ENCODE results near the gene CYP19A1. TPM values are rescaled to one million over a fixed set of nuclear protein-coding genes. Genes with fewer than 3 reads are reported as not detected.
A peak's percentile ranks its signal among the peaks of the same experiment; 100 is the strongest.

Gene CYP19A1
- total and polyA plus RNA-seq, 8 donors: 0.18 to 2.7 (median 0.35) TPM; not detected in 5

- peaks cover 0 to 26% (median 18%) of the 10 kb centered on the region in 3 donors for H3K27me3 ChIP-seq
- peak overlapping the region; percentile 46 to 61 (median 52) for H3K4me3 ChIP-seq
- 4 to 8% (median 5%) methylated on average over 11 of the region's 11 CpGs for WGBS, 5 donors
- H3K9me3 ChIP-seq: no peaks in the 10 kb centered on the region
- peak in 1 of 2 donors; percentile 49 for DNase-seq
- no peak for TF ChIP-seq POLR2AphosphoS5 (IDR thresholded peaks at IDR 0.05)
- no peak for TF ChIP-seq EP300 (IDR thresholded peaks at IDR 0.05)
- no peak for TF ChIP-seq POLR2A (IDR thresholded peaks at IDR 0.05)
- no peak for TF ChIP-seq CTCF (IDR thresholded peaks at IDR 0.05)
- peaks cover 12 to 21% (median 17%) of the 10 kb centered on the region in 4 donors for H3K4me1 ChIP-seq
- peak overlapping the region in 2 of 5 donors; percentile 2 to 49 for H3K27ac ChIP-seq
- intact Hi-C loops (cut with DNase I; ENCODE audit: low total_unique reads): no loop called here
- no peaks in the 10 kb centered on the region for H3K36me3 ChIP-seq
Measured at GRCh38 chr15:51267703-51268083, 70.7 kb downstream of the CYP19A1 start.

GRCh38 chr15:51267051-51267702 lies 71.2 kb downstream of the CYP19A1 start:
- peak in 1 of 2 donors; percentile 33 for DNase-seq
- H3K27me3 ChIP-seq: peaks cover 0 to 26% (median 18%) of the 10 kb centered on the region in 3 donors
- TF ChIP-seq POLR2A (IDR thresholded peaks at IDR 0.05): no peak
- TF ChIP-seq POLR2AphosphoS5 (IDR thresholded peaks at IDR 0.05): no peak
- no peak for TF ChIP-seq CTCF (IDR thresholded peaks at IDR 0.05)
- TF ChIP-seq EP300 (IDR thresholded peaks at IDR 0.05): no peak
- H3K9me3 ChIP-seq: peaks cover 0 to 1% (median 0%) of the 10 kb centered on the region in 4 donors
- intact Hi-C loops (cut with DNase I; ENCODE audit: low total_unique reads): no loop called here
- peak overlapping the region in 4 of 5 donors; percentile 2 to 50 (median 32) for H3K27ac ChIP-seq
- H3K36me3 ChIP-seq: no peaks in the 10 kb centered on the region
- H3K4me3 ChIP-seq: peak overlapping the region; percentile 46 to 61 (median 52)
- 0 to 1% (median 1%) methylated on average over 41 to 47 of the region's 47 CpGs for WGBS, 5 donors
- H3K4me1 ChIP-seq: peaks cover 12 to 21% (median 17%) of the 10 kb centered on the region in 4 donors

- H3K27me3 ChIP-seq: peaks cover 0 to 26% (median 18%) of the 10 kb centered on the region in 3 donors
- no peaks in the 10 kb centered on the region for H3K36me3 ChIP-seq
- intact Hi-C loops (cut with DNase I; ENCODE audit: low total_unique reads): no loop called here
- peak overlapping the region in 3 of 5 donors; percentile 2 to 50 (median 49) for H3K27ac ChIP-seq
- peak in 1 of 2 donors; percentile 6 for DNase-seq
- 45 to 58% (median 51%) methylated on average over 9 of the region's 9 CpGs for WGBS, 5 donors
- no peak for TF ChIP-seq POLR2A (IDR thresholded peaks at IDR 0.05)
- TF ChIP-seq POLR2AphosphoS5 (IDR thresholded peaks at IDR 0.05): no peak
- TF ChIP-seq EP300 (IDR thresholded peaks at IDR 0.05): no peak
- TF ChIP-seq CTCF (IDR thresholded peaks at IDR 0.05): no peak
- peaks cover 0 to 7% (median 2%) of the 10 kb centered on the region in 4 donors for H3K9me3 ChIP-seq
- peak overlapping the region; percentile 46 to 61 (median 52) for H3K4me3 ChIP-seq
- peaks cover 12 to 21% (median 17%) of the 10 kb centered on the region in 4 donors for H3K4me1 ChIP-seq
Measured at GRCh38 chr15:51266656-51267050, 71.7 kb downstream of the CYP19A1 start.

GRCh38 chr15:51265037-51265555 lies 73.3 kb downstream of the CYP19A1 start:
- TF ChIP-seq EP300 (IDR thresholded peaks at IDR 0.05) (no peak), POLR2AphosphoS5 (IDR thresholded peaks at IDR 0.05) (no peak), POLR2A (IDR thresholded peaks at IDR 0.05) (no peak), CTCF (IDR thresholded peaks at IDR 0.05) (no peak)
- Histone ChIP-seq H3K9me3 (peaks cover 0 to 10% (median 3%) of the 10 kb centered on the region in 4 donors), H3K27ac (peak overlapping the region in 1 of 5 donors; percentile 50), H3K36me3 (no peaks in the 10 kb centered on the region), H3K27me3 (peaks cover 0 to 26% (median 18%) of the 10 kb centered on the region in 3 donors), H3K4me3 (no peak overlapping the region), H3K4me1 (peaks cover 12 to 21% (median 17%) of the 10 kb centered on the region in 4 donors)
- DNase-seq: no peak
- WGBS, 5 donors: 71 to 81% (median 76%) methylated on average over 5 of the region's 5 CpGs
- intact Hi-C loops (cut with DNase I; ENCODE audit: low total_unique reads): no loop called here
